Esophagus muscularis mucosa (tissue), 4 donors: ENCODE results near the gene GNAT1. TPM values are rescaled to one million over a fixed set of nuclear protein-coding genes. Genes with fewer than 3 reads are reported as not detected.

ENCODE experiments used
- DNase-seq: peaks from one replicate; pipeline ENCODE4 v3.0.0-alpha.2; 2017; ENCODE audit errors: extremely low spot score
- H3K27ac ChIP-seq, 4 donors: fragments of 200-600 bp; sonication (generic); replicated peaks in 1 of 4; 1 replicate in 3 of 4; 2 replicates in 1 of 4; pipeline ENCODE4 v1.5.1; 2016 to 2019; ENCODE audit warnings: mild to moderate bottlenecking in 1 of 4
- H3K27me3 ChIP-seq, 4 donors: fragments of 200-600 bp; sonication (generic); one replicate each; pipeline versions ENCODE4 v1.5.1 to v1.6.0; 2016 to 2019
- H3K36me3 ChIP-seq, 4 donors: fragments of 200-600 bp; sonication (generic); one replicate each; pipeline ENCODE4 v1.5.1; 2016 to 2019
- H3K4me1 ChIP-seq, 4 donors: fragments of 200-600 bp; sonication (generic); one replicate each; pipeline ENCODE4 v1.5.1; 2016 to 2019
- H3K4me3 ChIP-seq, 4 donors: fragments of 200-600 bp; sonication (generic); 1 replicate in 2 of 4; 2 replicates in 2 of 4; pipeline ENCODE4 v1.5.1; 2016 to 2019; ENCODE audit warnings: mild to moderate bottlenecking in 4 of 4, moderate library complexity in 1 of 4
- H3K9me3 ChIP-seq, 4 donors: fragments of 200-600 bp; sonication (generic); 1 replicate in 3 of 4; 2 replicates in 1 of 4; pipeline ENCODE4 v1.5.1; 2016 to 2019
- EP300 ChIP-seq: sonication (generic); formaldehyde crosslinking; IDR thresholded peaks from one replicate; pipeline ENCODE4 v1.6.1; 2017; ENCODE audit warnings: antibody characterized with exemption
- POLR2A ChIP-seq: fragments of 450-650 bp; IDR thresholded peaks from one replicate; pipeline ENCODE4 v1.6.1; 2017; ENCODE audit warnings: antibody characterized with exemption, moderate library complexity, mild to moderate bottlenecking, low read depth
- POLR2AphosphoS5 ChIP-seq, 2 donors: sonication (generic); formaldehyde crosslinking; IDR thresholded peaks; one replicate each; pipeline ENCODE4 v1.6.1; 2017; ENCODE audit warnings: antibody characterized with exemption in 2 of 2
- WGBS: methylation state at CpG from one replicate; pipeline ENCODE4 v1.1.5; 2018; 5-methylcytosine and 5-hydroxymethylcytosine counted together
- intact Hi-C: fragments of 100-400 bp; cut with DNase I; formaldehyde crosslinking; loops from one replicate; pipeline ENCODE4 v1.15.1; 2023
- total RNA-seq, 4 donors: library from RNA; depleted of rRNA; stranded (reverse); fragments of >200 nt; gene quantifications; one replicate each; pipeline versions ENCODE4 v1.1.0 to v1.2.1, GENCODE V29; 2016
- TF ChIP-seq, protein P1 (sequence below), 3 experiments: fragments of 200-600 bp in 2 of 3; fragments of 450-650 bp in 1 of 3; sonication (generic) in 2 of 3; IDR thresholded peaks; one replicate each; pipeline ENCODE4 v1.5.1; 2017 to 2019; ENCODE audit warnings: antibody characterized with exemption in 3 of 3, mild to moderate bottlenecking in 2 of 3, moderate library complexity in 1 of 3

The GNAT1 gene
- total RNA-seq, 4 donors from 2014 or later: not detected

DNA sequence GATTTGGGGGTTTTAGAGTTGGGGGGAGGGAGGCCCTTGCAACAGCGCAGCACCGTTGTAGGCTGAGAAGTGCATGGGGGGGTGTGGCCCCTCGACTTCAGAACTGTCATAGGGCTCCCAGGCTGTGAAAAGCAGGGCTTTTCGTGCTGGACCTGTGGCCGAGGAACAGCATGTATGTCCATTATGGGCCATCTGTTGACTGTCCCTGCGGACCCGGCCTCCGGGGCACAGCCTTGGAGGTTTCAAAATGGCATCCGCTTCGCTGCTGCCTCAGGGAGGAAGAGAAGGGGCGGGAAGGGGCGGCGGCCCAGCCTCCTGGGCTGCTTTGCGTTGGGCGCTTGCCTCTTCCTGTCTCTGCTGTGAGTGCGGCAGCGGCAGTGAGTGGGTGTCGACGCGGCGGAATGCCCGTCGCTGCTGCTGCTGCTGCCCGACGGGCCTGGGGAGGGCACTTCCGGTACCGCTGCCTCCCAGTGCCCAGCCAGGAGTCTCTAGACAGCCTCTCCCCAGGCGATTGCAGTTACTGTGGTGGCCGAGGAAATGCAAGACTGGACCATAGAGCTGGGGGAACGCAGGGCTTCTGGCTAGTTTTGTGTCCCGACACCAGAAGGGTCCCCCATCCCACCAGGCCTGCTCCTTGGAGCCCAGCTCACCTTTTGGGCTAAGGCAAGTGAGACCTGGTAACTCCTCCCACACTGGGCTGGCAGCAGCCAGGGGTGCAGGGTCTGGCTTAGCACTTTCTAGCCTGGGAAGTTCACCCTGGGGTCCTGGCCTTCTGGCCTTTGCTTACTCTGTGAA, 46.5 kb downstream of the GNAT1 start:
- Histone ChIP-seq H3K4me3 (peak overlapping the region; percentile 64 to 94 (median 80)), H3K36me3 (peaks cover 0 to 11% (median 4%) of the 10 kb centered on the region in 4 donors), H3K4me1 (peaks cover 64 to 76% (median 73%) of the 10 kb centered on the region in 4 donors), H3K27me3 (no peaks in the 10 kb centered on the region), H3K9me3 (no peaks in the 10 kb centered on the region), H3K27ac (peak overlapping the region; percentile 88 to 92 (median 90))
- whole genome bisulfite sequencing: 0% methylated on average over 17 of the region's 31 CpGs
- peak; percentile 96 for DNase-seq
- TF ChIP-seq, protein P1, sequence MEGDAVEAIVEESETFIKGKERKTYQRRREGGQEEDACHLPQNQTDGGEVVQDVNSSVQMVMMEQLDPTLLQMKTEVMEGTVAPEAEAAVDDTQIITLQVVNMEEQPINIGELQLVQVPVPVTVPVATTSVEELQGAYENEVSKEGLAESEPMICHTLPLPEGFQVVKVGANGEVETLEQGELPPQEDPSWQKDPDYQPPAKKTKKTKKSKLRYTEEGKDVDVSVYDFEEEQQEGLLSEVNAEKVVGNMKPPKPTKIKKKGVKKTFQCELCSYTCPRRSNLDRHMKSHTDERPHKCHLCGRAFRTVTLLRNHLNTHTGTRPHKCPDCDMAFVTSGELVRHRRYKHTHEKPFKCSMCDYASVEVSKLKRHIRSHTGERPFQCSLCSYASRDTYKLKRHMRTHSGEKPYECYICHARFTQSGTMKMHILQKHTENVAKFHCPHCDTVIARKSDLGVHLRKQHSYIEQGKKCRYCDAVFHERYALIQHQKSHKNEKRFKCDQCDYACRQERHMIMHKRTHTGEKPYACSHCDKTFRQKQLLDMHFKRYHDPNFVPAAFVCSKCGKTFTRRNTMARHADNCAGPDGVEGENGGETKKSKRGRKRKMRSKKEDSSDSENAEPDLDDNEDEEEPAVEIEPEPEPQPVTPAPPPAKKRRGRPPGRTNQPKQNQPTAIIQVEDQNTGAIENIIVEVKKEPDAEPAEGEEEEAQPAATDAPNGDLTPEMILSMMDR (IDR thresholded peaks at IDR 0.05): no peak
- TF ChIP-seq POLR2A (peak; percentile 27), EP300 (no peak), POLR2AphosphoS5 (IDR thresholded peaks at IDR 0.05) (peak; percentile 85 to 88)
- intact Hi-C loops: no loop called here

DNA sequence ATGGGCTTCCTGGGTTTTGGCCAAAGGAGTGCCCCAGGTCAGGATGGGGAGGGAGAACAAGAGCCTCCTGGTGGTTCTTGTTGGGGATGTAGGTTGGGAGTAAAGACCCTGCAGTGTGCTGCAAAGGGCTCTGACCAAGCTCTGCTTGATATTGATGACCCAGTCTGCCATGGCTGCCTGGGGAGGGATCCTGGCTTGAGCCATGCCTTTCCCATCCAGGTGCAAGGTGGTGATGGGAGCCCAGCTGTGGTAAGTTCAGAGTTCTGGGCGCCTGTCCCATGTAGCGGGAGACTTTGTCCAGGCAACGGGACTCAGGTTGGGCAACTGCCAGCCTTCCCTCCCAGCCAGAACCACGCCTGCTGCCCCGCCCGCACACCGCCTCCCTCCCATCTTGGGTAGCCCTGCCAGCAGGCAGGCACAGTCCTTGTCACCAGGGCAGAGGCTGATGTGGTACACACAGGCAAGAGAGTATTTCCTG, 47.2 kb downstream of the GNAT1 start:
- Histone ChIP-seq H3K27me3 (no peaks in the 10 kb centered on the region), H3K4me1 (peaks cover 71 to 83% (median 79%) of the 10 kb centered on the region in 4 donors), H3K9me3 (no peaks in the 10 kb centered on the region), H3K4me3 (peak overlapping the region; percentile 64 to 94 (median 80)), H3K27ac (peak overlapping the region; percentile 88 to 92 (median 90)), H3K36me3 (peaks cover 0 to 11% (median 4%) of the 10 kb centered on the region in 4 donors)
- intact Hi-C loops: no loop called here
- DNase-seq: no peak
- WGBS: 39% methylated on average over 7 of the region's 7 CpGs
- TF ChIP-seq EP300 (no peak), POLR2A (no peak), POLR2AphosphoS5 (IDR thresholded peaks at IDR 0.05) (peak; percentile 66 to 68)
- TF ChIP-seq, protein P1 (IDR thresholded peaks at IDR 0.05): peak in 1 of 3 experiments; percentile 10

DNA sequence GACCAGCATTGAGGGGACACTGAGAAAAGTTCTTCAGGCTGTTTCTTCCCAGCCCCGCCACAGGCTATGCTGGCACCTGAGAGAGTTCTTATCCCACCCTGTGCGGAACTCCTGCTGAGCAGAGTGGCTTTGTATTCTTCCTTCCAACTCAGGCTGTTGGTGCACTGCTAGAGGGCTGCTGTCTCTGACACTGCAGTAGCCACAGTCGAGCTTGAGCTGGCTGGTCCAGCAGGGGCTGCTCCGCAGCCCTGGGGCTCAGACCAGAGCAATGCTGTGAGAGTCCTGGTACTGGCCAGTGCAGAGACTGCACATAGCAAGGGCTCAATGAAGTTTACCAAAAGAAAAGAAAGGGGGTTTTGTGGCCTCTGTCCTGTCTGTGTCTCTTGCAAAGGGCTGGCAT, 48.2 kb downstream of the GNAT1 start:
- WGBS: 54% methylated on average over 4 of the region's 4 CpGs
- Histone ChIP-seq H3K4me3 (peak overlapping the region in 1 of 4 donors; percentile 81), H3K9me3 (no peaks in the 10 kb centered on the region), H3K27me3 (no peaks in the 10 kb centered on the region), H3K27ac (peak overlapping the region; percentile 88 to 92 (median 90)), H3K4me1 (peaks cover 80 to 91% (median 88%) of the 10 kb centered on the region in 4 donors), H3K36me3 (peaks cover 0 to 16% (median 6%) of the 10 kb centered on the region in 4 donors)
- no peak for DNase-seq
- intact Hi-C loops: no loop called here
- TF ChIP-seq POLR2AphosphoS5 (IDR thresholded peaks at IDR 0.05): no peak
- TF ChIP-seq EP300: no peak
- TF ChIP-seq, protein P1 (IDR thresholded peaks at IDR 0.05): no peak
- no peak for TF ChIP-seq POLR2A

DNA sequence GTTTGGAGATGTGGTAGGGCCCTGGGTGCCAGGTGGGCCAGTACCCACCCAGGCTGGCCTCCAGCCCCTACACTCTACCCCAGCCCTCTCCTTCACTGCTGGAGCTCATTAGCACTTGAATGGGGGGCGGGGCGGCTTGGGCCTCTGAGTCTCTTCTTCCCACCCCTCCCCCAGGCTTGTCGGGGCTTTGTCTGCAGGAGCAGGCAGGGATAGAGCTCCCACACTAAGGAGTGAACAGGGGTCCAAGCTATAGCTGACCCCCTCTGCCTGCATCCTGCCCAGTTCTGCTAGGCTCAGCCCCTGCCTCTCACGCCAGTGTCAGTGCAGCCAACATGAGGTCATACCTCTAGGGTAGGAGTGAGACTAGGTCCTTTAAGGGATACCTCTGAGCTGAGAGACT, 49.8 kb downstream of the GNAT1 start:
- Histone ChIP-seq H3K36me3 (peaks cover 0 to 16% (median 7%) of the 10 kb centered on the region in 4 donors), H3K9me3 (no peaks in the 10 kb centered on the region), H3K27me3 (no peaks in the 10 kb centered on the region), H3K4me3 (no peak overlapping the region), H3K4me1 (peaks cover 87 to 96% (median 94%) of the 10 kb centered on the region in 4 donors), H3K27ac (peak overlapping the region; percentile 88 to 92 (median 90))
- no peak for TF ChIP-seq POLR2A
- no peak for TF ChIP-seq EP300
- TF ChIP-seq, protein P1 (IDR thresholded peaks at IDR 0.05): no peak
- no peak for TF ChIP-seq POLR2AphosphoS5 (IDR thresholded peaks at IDR 0.05)
- 55% methylated on average over 4 of the region's 4 CpGs for WGBS
- intact Hi-C loops: no loop called here
- no peak for DNase-seq
